ENCODE results near the gene GRIK2.

Gene GRIK2

DNA sequence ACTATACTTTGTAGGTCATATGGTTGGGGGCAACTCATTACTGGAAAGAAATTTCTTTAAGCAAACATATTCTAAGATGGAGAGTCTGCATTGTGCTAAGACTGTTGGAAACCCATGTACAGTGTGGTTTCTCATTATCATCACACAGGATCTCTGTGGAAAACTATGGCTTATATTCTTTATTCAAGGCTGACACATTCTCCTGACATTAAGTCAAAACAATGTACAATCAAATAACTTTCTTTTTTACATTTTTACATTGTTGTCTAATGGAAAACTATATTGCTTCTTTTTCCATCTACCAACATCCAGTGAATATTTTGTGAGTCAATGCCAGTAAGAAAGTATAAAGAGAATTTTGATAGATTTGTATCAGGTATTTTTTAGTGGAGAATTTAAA lies 417.6 kb downstream of the GRIK2 start:
- DNase-seq, result no peak

DNA sequence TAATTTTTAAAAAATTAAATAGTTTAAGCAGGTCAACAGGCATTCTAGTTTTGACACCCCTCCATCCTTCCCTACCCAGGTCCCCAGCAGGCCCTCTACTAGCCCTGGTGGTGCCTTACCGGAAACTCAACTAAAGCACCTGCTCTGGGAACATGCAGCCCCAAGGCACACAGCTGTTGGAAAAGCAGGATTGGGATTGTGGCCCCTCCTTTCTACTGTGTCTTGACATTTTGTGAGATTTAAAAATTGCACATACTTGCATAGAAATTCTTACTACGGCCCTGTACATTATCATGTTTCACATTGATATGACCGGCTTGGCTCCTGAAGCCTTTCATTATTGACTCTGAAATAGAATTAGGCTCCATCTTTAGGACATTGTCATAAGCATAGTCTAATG lies 423.2 kb downstream of the GRIK2 start:
- no peak for DNase-seq

DNA sequence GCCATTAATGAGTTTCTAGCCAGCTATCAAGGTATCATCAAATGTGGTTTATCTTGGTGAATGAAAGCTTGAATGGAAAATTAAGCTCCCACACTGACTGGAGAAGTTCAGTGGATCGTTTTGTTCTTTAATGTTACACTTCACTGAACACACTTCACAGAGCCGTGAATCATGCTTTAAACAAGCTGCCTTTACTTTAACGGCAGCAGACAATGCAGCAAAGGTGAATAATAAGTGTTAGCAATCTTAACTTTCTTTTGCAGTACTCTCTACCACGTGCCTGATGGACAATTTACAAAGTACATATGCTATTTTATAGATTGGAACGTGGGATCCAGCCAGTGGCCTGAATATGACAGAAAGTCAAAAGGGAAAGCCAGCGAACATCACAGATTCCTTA lies 424.5 kb downstream of the GRIK2 start:
- DNase-seq, result no peak

DNA sequence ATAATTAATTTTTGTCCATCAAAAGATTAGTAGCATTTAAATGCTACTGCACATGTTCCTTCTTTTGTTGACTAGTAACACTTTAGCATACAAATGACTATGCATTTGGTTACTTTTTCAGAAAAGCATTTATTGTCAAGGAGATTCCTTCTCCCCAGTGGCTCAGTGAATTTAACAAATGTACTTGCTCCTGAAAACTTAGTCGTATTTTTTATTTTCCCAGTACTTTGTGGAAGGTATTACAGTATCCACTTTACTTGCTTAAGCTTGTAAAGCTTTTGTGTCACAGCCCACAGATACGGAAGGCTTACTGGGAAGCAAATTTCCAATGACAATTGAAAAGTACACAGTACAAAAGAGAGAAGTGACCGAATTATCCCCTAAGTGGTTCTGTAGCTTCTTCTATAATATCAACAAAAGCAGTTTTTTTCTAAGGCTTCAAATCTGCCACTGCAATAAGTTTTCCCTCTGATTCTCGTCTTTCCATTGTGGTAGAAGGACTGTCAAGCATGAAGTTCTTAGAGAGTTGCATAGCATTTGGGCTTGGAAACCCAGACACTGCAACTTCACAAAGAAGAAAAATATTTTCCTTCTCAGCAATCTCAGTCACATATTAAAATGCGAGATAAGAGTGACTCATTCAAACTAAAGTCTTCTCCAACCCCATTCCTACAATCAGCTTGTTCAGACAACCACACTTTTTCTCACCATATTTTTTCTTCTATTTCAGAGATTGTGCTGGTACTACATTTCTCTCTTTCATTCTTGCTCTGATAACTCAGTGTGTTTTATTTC lies 431.2 kb downstream of the GRIK2 start:
- no peak for DNase-seq

DNA sequence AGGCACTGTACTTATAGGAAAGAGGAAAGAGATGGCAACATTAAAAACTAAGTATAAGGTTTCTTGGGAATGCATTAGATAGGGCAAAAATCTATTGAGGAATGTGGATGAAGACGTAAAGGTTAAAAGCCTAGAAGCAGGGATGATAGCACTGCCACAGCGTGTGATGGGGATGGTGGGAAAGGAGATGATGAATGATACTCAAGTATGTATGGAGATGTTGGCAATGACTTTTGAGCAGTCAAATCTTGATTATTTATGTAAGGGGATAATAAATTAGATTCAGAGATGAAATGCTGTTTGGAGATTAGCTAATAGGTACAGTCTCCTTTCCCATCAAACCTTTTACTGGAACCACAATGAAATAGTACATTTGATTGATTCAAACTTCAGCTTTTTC lies 432.8 kb downstream of the GRIK2 start:
- DNase-seq, result no peak

DNA sequence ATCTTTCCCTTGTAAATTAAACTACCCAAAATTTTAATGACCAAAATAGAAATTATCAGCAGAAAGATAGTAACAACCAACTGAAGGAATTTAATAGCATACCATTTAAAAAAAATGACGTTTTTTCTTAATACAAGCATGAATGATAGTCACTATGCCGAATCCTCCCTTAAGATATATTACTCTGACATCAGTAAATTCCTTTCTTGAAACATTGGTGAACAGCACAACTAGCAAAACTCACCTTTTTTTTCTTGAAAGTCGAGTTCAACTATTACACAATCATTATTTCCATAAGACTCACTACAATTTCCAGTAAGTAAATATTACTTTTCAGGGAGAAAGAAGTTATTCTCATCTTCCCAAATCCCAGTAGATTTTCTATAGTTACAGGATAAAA lies 433.2 kb downstream of the GRIK2 start:
- no peak for DNase-seq

DNA sequence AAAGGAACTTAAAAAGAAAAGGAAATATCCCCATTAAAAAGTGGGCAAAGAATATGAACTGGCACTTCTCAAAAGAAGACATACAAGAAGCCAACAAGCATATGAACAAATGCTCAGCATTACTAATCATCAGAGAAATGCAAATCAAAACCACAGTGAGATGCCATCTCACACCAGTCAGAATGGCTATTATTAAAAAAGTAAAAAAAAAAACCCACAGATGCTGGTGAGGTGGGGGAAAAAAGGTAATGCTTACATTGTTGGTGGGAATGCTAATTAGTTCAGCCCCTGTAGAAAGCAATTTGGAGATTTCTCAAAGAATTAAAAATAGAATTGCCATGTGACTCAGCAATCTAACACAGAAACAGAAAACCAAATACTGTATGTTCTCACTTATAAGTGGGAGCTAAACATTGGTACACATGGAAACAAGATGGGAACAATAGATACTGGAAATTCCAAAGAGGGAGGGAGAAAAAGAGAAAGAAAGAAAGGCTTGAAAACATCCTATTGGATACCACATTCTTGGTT lies 437.1 kb downstream of the GRIK2 start:
- DNase-seq, result no peak

DNA sequence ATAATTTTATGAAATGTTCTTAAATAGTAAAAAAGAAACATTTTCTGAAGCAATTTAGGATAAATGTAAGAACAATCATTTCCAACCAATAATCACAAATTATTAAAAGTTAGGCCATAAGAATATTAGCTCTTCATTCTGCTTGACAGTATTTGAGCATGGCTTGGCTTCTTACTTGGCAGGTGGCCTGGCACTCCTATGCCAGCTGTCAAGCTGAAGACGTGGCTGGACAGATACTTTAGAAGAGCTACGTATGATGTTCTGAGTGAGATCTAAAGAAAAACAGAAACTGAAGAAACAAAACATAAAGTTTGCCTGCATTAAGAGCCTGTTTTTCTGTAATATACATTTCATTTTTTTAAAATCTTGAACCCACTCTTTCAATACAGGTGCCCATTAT lies 438.9 kb downstream of the GRIK2 start:
- no peak for DNase-seq

DNA sequence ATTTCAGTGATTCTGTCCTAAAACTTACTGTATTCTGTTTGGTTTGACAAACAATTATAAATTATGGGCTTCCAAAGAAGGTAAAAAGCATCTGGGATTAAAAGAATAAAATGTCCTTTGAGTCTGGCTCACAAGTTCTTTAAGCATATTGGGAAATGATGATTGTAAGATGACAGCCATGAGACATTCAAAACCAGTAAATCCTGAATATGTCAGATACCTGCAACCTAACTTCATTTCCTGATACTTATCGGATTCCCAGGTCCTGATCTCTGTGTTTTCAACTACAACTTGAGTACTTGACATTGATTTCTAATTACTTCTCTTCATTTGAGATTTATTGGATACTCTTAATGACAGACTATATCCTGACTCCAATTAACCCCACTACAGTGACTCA lies 446.6 kb downstream of the GRIK2 start:
- no peak for DNase-seq

DNA sequence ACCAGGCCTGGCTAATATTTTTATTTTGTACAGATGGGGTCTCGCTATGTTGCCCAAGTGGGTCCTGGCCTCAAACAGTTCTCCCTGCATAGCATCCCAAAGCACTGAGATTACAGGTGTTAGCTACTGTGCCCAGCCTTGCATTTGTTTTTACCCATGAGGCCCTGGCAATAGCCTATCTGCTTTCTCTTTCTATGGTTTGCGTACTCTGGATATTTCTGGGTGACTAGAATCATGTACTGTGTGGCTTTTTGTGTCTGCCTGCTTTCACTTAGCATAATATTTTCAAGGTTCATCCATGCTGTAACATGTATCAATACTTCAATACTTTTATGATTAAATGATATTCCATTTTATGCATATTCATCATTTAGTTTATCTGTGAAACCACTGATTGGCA lies 451.7 kb downstream of the GRIK2 start:
- DNase-seq, result no peak

DNA sequence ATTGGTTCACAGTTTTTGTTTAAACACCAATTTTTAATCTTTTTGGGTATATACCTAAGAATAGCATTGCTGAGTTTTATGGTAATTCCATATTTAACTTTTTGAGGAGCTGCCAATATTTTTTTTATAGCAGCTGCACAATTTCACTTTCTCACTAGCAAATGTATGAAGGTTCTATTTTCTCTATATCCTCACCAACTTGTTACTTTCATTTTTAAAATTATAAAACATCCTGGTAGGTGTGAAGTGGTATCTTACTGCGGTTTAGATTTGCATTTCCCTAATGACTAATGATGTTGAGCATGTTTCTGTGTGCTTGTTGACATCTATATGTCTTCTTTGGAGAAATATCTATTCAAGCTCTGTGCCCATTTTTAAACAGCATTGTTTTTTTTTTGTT lies 452.1 kb downstream of the GRIK2 start:
- DNase-seq, result no peak

DNA sequence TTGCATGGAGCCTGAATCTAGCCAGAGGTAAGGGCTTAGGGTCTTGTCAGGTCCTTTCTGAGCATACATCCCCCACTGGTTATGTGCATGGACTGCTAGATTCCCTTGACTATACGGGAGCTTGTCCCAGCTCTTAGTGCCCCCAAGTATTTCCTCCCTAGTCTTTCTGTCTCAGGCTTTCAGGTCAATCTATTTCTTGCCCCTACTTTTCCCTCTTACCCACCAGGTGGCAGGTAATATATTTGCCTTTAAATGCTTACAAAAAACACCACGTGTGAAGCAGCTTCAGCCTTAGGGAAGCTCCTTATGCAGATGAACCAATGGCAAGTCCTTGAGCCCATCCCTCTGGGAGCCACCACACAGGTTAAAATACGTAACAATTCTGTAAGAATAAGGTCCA lies 454.2 kb downstream of the GRIK2 start:
- DNase-seq, result no peak

DNA sequence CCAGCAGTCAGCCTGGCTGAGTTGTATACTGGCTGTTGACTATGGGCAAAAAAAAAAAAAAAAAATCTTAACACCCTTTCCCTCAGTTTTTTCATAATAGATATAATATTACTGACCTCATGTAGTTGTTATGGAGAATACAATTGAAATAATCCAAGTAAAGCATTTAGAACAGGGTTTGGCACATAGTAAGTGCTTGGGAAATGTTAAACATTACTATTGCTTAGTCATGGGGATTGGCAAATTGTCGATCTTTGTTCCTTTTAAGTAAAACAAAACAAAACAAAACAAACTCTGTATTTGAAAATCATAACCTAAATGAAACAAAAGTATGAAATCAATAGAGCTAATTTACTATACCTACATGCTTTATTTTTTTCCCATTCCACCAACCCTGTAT lies 458.4 kb downstream of the GRIK2 start:
- no peak for DNase-seq

DNA sequence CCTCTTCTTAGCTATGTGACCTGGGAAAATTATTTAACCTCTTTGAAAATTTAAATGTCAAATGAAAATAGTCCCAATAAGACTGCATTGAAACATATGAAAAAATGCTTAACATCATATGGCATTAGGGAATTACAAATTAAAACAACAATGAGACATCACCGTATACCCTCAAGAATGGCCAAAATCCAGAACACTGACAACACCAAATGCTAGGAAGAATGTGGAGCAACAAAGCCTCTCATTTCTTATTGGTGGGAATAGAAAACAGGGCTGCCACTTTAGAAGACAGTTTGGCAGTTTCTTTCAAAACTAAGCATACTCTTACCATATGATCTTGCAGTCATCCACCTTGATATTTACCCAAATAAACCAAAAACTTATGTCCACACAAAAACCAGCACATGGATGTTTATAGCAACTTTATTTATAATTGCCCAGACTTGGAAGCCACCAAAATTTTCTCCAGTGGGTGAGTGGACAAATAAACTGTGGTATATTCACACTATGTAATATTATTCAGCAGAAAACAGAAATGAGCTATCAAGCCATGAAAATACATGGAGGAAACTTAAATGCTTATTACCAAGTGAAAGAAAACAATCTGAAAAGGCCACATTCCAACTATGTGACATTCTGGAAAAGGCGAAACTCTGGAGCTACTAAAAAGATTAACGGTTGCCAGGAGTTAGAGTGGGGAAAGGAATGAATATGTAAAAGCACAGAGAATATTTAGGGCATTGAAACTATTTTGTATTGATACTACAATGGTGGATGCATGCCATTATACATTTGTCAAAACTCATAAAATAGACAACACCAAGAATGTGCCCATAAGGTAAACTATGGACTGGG lies 459.9 kb downstream of the GRIK2 start:
- no peak for DNase-seq

DNA sequence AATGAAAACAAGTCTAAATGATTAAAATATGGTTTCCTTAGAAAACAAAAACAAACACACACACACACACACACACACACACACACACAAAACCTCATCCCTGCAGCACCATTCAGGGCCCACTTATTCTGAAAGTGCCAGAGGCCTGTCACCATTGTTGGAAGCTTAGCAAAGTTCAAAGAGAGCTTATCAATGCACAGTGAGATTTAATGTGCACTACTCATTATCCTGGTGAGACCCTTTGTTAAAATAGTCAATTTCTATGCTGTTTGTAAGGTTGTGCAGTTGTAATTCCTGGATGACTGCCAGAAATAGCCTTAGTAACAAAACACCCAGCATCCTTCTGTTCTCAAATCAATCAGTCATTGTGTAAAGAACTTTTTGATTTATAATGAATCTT lies 482.9 kb downstream of the GRIK2 start:
- DNase-seq, result no peak

DNA sequence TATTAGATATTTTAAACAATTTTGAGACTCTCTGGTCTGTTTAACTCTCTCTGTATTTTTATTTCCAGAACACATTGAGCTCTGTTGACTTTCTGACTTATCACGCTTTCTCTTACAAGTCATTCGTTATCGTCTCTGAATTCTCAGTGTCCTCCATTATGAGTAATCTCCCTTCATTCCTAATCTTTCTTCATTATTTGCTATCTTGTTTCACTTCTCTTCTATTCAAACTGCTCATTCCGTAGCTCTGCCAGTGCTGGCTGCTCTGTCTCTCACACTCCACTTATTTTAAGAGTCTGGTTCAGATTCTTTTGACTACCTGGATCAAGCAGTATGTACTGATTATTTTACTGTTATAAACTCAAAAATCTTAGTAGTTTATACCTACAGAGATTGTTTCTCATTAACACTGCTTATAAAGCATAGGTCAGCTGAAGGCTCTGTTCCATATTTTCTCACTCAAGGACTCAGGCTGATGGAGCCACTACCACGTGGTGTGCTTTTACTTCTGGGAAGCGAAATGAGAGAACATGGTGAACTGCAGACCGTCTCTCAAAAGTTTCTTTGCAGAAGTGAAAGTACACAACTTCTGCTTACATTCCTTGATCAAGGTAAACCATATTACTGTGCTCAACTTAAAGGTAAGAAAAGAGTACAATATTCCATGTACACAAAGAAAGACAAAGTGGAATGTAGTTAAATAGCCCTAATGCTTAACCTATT lies 485.2 kb downstream of the GRIK2 start:
- DNase-seq, result no peak

DNA sequence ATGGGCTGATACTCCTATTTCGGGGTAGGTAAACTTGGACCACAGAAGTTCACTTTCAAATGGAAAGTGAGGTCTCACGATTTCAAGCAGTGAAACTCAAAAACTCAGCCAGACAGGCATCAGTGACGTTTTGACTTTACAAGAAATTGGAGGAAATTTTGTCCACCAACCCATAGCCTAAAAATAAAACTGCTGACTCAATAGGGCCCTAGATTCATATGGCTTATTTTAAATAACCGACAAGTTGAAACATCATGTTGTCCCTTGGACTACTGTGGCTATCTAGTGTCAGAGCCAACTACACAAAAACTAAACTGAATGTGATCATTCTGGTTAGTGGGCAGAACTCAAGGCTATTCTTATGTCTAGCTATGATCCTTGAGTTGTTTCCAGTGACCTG lies 486.3 kb downstream of the GRIK2 start:
- DNase-seq, result no peak

DNA sequence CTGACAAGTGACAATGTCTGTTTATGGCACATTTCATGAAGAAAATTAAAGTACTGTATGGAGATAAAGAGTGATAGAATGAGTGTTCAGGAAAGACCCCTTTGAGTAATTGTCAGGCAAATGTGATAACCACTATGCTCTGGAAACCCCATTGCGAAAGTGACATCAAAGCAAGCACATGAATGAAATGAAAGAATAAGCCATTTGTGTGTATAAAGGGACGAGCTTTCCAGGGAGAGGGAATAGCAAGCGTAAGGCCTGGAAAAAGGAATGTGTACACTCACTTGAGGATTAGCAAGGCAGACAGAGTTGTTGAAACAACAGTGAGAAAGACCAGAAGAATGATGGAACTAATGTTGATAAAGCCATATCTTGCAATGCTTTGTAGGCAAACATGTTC lies 490.0 kb downstream of the GRIK2 start:
- no peak for DNase-seq

DNA sequence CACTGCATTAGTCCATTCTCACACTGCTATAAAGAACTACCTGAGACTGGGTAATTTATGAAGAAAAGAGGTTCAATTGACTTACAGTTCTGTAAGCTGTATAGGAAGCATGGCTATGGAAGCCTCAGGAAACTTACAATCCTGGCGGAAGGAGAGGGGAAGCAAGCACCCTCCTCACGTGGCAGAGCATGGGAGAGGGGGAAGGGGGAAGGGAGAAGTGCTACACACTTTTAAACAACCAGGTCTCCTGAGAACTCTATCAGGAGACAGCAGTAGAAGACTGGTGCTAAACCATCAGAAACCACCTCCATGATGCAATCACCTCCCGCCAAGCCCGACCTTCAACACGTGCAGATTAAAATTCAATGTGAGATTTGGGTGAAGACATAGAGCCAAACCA lies 494.0 kb downstream of the GRIK2 start:
- DNase-seq, result no peak

DNA sequence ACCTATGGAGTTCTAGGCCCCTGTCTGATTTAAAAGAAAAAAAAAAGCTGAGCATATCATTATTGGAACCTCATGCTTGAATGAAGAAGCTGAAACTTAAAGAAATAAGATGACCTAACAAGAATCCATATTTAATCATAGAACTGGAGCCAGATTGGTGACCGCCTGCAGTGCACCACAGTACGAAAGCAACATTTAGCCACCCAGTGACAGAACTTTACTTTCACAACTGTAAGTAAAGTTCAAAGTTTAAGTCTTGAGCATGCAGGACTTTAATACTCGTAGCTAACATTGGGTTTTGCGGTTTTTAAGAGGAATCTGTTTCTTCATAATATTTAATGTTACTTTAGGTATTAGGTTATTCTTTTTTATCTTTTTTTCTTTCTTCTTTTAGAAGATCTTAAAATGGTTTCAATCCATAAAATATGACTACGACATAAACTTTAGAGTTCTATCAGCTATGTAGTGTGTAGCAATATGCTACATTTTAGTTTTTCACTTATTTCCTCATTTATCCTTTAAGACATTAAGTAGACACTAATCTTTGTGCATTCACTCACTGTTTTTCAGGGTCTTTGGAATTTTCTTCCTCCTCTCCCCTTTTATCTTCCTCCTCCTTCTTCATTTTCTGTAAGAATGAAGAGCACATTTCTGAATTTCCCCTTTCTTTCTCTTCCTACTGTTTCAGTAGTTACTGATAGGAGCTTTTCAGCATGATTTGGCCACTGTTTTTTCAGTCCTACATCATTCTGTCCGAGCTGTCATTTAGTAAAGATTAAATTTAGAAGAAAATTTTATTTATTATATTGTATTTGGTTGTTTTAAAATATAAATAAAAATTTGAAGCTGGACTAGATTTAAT lies 514.1 kb downstream of the GRIK2 start:
- no peak for DNase-seq

DNA sequence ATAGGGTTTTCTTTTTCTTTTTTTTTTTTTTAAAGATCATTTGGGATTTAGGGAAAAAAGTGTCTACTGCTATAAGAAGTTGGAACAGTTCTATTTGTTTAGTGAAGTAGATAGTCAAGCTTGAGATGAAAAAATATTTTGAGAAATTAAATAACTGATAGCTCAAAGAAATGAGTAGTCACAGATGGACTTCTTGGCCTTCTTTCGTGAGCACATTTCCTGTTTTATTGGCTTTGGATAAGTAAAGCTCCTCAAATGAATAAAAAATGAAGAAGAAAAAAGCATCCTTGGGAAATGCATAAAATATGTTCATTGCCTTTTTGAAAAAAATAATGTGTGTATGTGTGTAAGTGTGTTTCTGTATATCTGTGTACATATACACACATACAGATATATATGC lies 515.9 kb downstream of the GRIK2 start:
- no peak for DNase-seq

DNA sequence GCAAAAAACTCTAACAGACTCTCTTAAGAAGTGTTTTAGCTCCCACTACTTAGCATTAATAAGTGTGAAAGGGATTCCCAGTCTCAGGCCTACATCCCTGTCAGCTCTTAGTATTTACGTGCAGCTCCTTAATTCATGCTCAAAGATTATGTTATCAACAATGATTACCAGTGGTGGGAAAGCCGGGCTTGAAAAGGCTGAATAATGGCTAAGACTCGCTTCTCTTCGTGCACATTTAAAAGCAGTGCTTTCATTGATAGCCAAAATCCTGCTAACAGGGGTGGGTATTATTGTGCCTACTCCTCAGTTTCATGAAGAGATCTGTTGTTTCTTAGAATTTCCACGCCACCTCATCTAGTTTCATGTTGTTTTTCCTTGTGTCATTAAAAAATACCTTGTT lies 518.8 kb downstream of the GRIK2 start:
- no peak for DNase-seq

DNA sequence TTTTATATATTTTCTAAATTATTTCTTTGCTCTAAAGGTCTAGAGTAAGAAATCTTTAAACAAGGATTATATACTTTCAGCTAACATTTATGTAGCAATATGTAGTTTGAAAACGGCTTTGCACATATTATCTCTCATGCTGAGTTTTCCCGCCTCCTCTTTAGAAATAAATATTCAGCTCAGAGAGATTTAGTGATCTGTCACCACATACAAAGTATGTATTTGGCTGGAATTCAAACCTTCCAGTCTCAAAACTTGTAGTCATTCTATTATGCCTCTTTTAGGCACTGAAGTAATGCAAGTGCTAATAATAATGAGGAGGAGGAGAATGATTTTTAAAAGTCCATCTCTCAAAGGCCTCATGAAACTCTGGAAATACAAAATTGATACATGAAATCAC lies 525.0 kb downstream of the GRIK2 start:
- no peak for DNase-seq
